Smooth muscle cell of the brain vasculature (primary cell): ENCODE measurements around the gene NEMF.
"Not testable (repeated sequence)": the region's sequence is repeated elsewhere in the genome, so short reads cannot be mapped to it uniquely, and the experiment has no call there.

ENCODE experiments used
- DNase-seq: peaks from one replicate; pipeline ENCODE4 v3.0.0-alpha.2; 2012; ENCODE audit warnings: low read depth, low spot score

NEMF gene

DNA sequence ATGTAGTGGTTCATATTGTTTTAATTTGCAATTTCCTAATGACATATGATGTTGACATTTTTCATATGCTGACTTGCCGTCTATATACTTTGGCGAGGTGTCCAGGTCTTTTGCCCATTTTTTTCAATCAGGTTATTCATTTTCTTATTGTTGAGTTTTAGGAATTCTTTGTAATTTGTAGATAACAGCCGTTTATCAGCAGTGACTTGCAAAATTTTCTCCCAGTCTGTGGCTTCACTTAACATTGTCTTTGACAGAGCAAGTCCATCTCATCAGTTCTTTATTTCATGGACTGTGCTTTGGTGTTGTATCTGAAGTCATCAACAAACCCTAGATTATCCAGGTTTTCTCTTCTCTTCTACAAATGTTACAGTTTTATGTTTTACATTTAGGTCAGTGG lies 97.2 kb downstream of the NEMF start:
- DNase-seq: no peak

GRCh38 chr14:49754570-49755097 lies 98.0 kb downstream of the NEMF start:
- DNase-seq: no peak

GRCh38 chr14:49746476-49746875 lies 106.1 kb downstream of the NEMF start:
- DNase-seq: not testable (repeated sequence)

DNA sequence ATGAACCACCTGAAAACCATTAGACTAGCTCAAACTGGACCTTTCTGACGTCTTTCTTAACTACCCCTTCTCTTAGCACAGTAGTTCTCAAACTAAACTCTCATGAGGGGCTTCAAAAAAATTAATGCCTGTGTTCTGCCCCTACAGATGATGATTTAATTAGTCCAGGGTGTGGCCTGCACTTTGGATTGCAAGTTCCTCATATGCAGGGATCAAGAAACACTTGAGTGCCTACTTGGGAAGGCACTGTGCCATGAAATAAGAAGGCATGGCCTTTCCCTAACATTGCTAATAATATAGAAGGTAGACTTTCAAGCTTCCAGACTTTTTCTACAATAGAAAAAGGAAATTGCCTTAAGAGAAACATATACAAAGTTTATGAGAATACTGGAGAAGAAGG lies 107.4 kb downstream of the NEMF start:
- no peak for DNase-seq

GRCh38 chr14:49735669-49736068 lies 116.9 kb downstream of the NEMF start:
- not testable (repeated sequence) for DNase-seq

DNA sequence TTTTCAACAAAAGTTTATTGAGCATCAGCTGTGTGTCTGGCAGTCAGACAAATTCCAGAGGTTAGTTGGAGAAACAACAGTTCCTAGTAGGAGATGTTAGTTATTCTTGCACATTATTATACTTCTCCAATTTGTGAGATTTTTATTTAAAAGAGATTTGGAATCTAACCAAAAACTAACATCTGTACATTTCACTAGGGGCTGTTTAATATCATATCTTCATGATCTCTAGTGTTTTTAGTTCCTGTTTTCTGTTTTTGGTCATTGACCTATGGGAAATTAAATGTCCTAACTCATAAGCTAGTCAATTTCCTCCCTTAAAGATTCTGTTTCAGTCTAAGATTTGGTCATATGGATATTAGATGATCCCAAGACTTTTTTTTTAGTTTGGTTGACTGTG lies 118.8 kb downstream of the NEMF start:
- DNase-seq: no peak

- DNase-seq: no peak
Observed at GRCh38 chr14:49732896-49733295, 119.7 kb downstream of the NEMF start.
